Measurements from ENCODE around the gene NSUN7. TPM values are rescaled to one million over a fixed set of nuclear protein-coding genes. Genes with fewer than 3 reads are reported as not detected.

Gene NSUN7
- total RNA-seq, 1 experiment from 2014 or later: 7.7 TPM

GRCh38 chr4:40719008-40719623 is 30.6 kb upstream of the NSUN7 start:
- Mint-ChIP-seq H3K36me3 (ENCODE audit: insufficient read depth, unreplicated experiment) (no peaks in the 10 kb centered on the region), H3K4me3 (ENCODE audit: low read depth, unreplicated experiment) (no peak overlapping the region), H3K4me1 (ENCODE audit: low read depth, unreplicated experiment) (peaks cover 17% of the 10 kb centered on the region), H3K27me3 (ENCODE audit: unreplicated experiment) (no peaks in the 10 kb centered on the region), H3K27ac (ENCODE audit: unreplicated experiment) (peak overlapping the region; percentile 50), H3K9me3 (ENCODE audit: low read depth, unreplicated experiment) (no peaks in the 10 kb centered on the region)
- BruUV-seq (replicated peaks): no TSS peak
- TF ChIP-seq CTCF (IDR thresholded peaks at IDR 0.05; ENCODE audit: unreplicated experiment): peak; percentile 19
- intact Hi-C loops (cut with micrococcal nuclease; ENCODE audit: unreplicated experiment): loop anchor here (2.0 to 10.0 kb wide), 2 partner anchors 88 to 164 kb away; no protein-coding TSS in a partner anchor
- CTCF ChIA-PET: interaction anchor here (0.8 to 1.6 kb wide), 6 partner anchors 13 to 142 kb away, joined by 3 to 6 read pairs (median 4); partner anchors contain the start of gene RBM47
- DNase-seq: peak; percentile 27

- CTCF ChIA-PET: no interaction called here
- intact Hi-C loops (cut with micrococcal nuclease; ENCODE audit: unreplicated experiment): no loop called here
Observed at GRCh38 chr4:40720351-40720750, 29.4 kb upstream of the NSUN7 start.

GRCh38 chr4:40720916-40721315 is 28.8 kb upstream of the NSUN7 start:
- no TSS peak for BruUV-seq (replicated peaks)
- Mint-ChIP-seq H3K9me3 (ENCODE audit: low read depth, unreplicated experiment) (no peaks in the 10 kb centered on the region), H3K4me3 (ENCODE audit: low read depth, unreplicated experiment) (no peak overlapping the region), H3K36me3 (ENCODE audit: insufficient read depth, unreplicated experiment) (no peaks in the 10 kb centered on the region), H3K27me3 (ENCODE audit: unreplicated experiment) (no peaks in the 10 kb centered on the region), H3K27ac (ENCODE audit: unreplicated experiment) (no peak overlapping the region), H3K4me1 (ENCODE audit: low read depth, unreplicated experiment) (peaks cover 17% of the 10 kb centered on the region)
- TF ChIP-seq CTCF (IDR thresholded peaks at IDR 0.05; ENCODE audit: unreplicated experiment): no peak
- intact Hi-C loops (cut with micrococcal nuclease; ENCODE audit: unreplicated experiment): no loop called here
- DNase-seq: no peak
- CTCF ChIA-PET: interaction anchor here (0.7 kb wide), 2 partner anchors 370 to 551 kb away, joined by 6 to 11 read pairs; no protein-coding TSS in a partner anchor

More at GRCh38 chr4:40720351-40720750, 29.4 kb upstream of the NSUN7 start:
- no peak for TF ChIP-seq CTCF (IDR thresholded peaks at IDR 0.05; ENCODE audit: unreplicated experiment)
- Mint-ChIP-seq H3K4me3 (ENCODE audit: low read depth, unreplicated experiment) (no peak overlapping the region), H3K36me3 (ENCODE audit: insufficient read depth, unreplicated experiment) (no peaks in the 10 kb centered on the region), H3K9me3 (ENCODE audit: low read depth, unreplicated experiment) (no peaks in the 10 kb centered on the region), H3K4me1 (ENCODE audit: low read depth, unreplicated experiment) (peaks cover 17% of the 10 kb centered on the region), H3K27ac (ENCODE audit: unreplicated experiment) (no peak overlapping the region), H3K27me3 (ENCODE audit: unreplicated experiment) (no peaks in the 10 kb centered on the region)
- BruUV-seq (replicated peaks): no TSS peak
- DNase-seq: no peak

GRCh38 chr4:40721730-40722171 is 28.0 kb upstream of the NSUN7 start:
- H3K4me1 Mint-ChIP-seq (ENCODE audit: low read depth, unreplicated experiment): peaks cover 17% of the 10 kb centered on the region
- no TSS peak for BruUV-seq (replicated peaks)
- CTCF ChIA-PET: interaction anchor here (0.7 kb wide), 1 partner anchor 136 kb away, joined by 10 read pairs; no protein-coding TSS in a partner anchor
- peak; percentile 28 for DNase-seq
- no peaks in the 10 kb centered on the region for H3K9me3 Mint-ChIP-seq (ENCODE audit: low read depth, unreplicated experiment)
- no peak overlapping the region for H3K4me3 Mint-ChIP-seq (ENCODE audit: low read depth, unreplicated experiment)
- H3K27ac Mint-ChIP-seq (ENCODE audit: unreplicated experiment): no peak overlapping the region
- intact Hi-C loops (cut with micrococcal nuclease; ENCODE audit: unreplicated experiment): no loop called here
- no peaks in the 10 kb centered on the region for H3K36me3 Mint-ChIP-seq (ENCODE audit: insufficient read depth, unreplicated experiment)
- no peaks in the 10 kb centered on the region for H3K27me3 Mint-ChIP-seq (ENCODE audit: unreplicated experiment)
- no peak for TF ChIP-seq CTCF (IDR thresholded peaks at IDR 0.05; ENCODE audit: unreplicated experiment)
